Measurements from ENCODE around the gene CNP. TPM values are rescaled to one million over a fixed set of nuclear protein-coding genes. Genes with fewer than 3 reads are reported as not detected.

CNP gene
- total and polyA plus RNA-seq, 2 of the 8 experiments (the other 6 are each of a cell fraction or from before 2014, with no cell fraction given), result 21.9 to 60.6 TPM

- Histone ChIP-seq H3K36me3 (ENCODE audit: control insufficient read depth in 2 of 4, insufficient read depth in 4 of 4, low read length in 3 of 4) (peaks cover 0 to 3% (median 0%) of the 10 kb centered on the region in 4 experiments; a peak in 2 of 8 replicates), H3K9me3 (ENCODE audit: insufficient read depth in 2 of 2, low read depth in 1 of 2, low read length in 1 of 2) (no peaks in the 10 kb centered on the region), H3K23me2 (ENCODE audit: low read depth, low read length) (0 out of 2 replicates have a peak, but pooled peaks cover 2% of the 10 kb centered on the region), H3K9ac (replicated peaks in 1 of 4; ENCODE audit: extremely low read depth in 1 of 4, low read depth in 3 of 4, low read length in 3 of 4) (no peak overlapping the region), H4K20me1 (replicated peaks in 1 of 2; ENCODE audit: control insufficient read depth in 1 of 2, insufficient read depth in 2 of 2, low read length in 2 of 2) (no peaks in the 10 kb centered on the region), H3K56ac (replicated peaks; ENCODE audit: insufficient read length, low read depth, low read length) (no peak overlapping the region), H3K27me3 (replicated peaks in 1 of 4; ENCODE audit: control insufficient read depth in 3 of 4, extremely low read depth in 1 of 4, insufficient read depth in 3 of 4, low read length in 3 of 4) (no peaks in the 10 kb centered on the region), H3K4me2 (ENCODE audit: insufficient read depth in 1 of 2, low read depth in 2 of 2, low read length in 2 of 2) (no peak overlapping the region), H3K27ac (ENCODE audit: low read depth, low read length) (no peak overlapping the region), H2BK12ac (ENCODE audit: low read depth, low read length) (no peak overlapping the region), H2BK5ac (ENCODE audit: low read depth, low read length) (no peak overlapping the region), H2AK5ac (ENCODE audit: low read depth, low read length) (no peak overlapping the region), H3K79me1 (ENCODE audit: low read depth, low read length) (no peaks in the 10 kb centered on the region), H3K18ac (ENCODE audit: extremely low read depth, low read length) (no peak overlapping the region), H3K4me1 (replicated peaks in 1 of 4; ENCODE audit: control insufficient read depth in 3 of 4, insufficient read depth in 4 of 4, low read length in 3 of 4) (no peaks in the 10 kb centered on the region), H2BK120ac (replicated peaks; ENCODE audit: low read depth, low read length) (no peak overlapping the region), H2BK20ac (ENCODE audit: low read length) (no peak overlapping the region), H3K4ac (replicated peaks; ENCODE audit: insufficient read length, low read depth, low read length) (no peak overlapping the region), H2AFZ (ENCODE audit: low read length) (no peak overlapping the region), H4K91ac (replicated peaks; ENCODE audit: insufficient read length, low read length) (no peak overlapping the region), H3K79me2 (ENCODE audit: control insufficient read depth in 1 of 2, insufficient read depth in 2 of 2, low read length in 2 of 2) (no peaks in the 10 kb centered on the region), H4K8ac (ENCODE audit: extremely low read depth, insufficient read depth, low read length) (no peak overlapping the region), H2BK15ac (ENCODE audit: low read length) (no peak overlapping the region), H3K4me3 (ENCODE audit: extremely low read depth in 1 of 4, insufficient read depth in 2 of 4, low read depth in 3 of 4, low read length in 4 of 4) (no peak overlapping the region), H3K23ac (ENCODE audit: insufficient read length) (no peak overlapping the region), H4K5ac (ENCODE audit: insufficient read length, low read depth, low read length) (no peak overlapping the region), H3K14ac (ENCODE audit: insufficient read length) (no peak overlapping the region)
- no peak for TF ChIP-seq POLR2A (IDR thresholded peaks at IDR 0.05; ENCODE audit: control extremely low read depth in 1 of 2, low read depth in 2 of 2, low read length in 2 of 2)
- no peak for TF ChIP-seq SUZ12 (IDR thresholded peaks at IDR 0.05; ENCODE audit: low read length)
- TF ChIP-seq ASH2L (IDR thresholded peaks at IDR 0.05; ENCODE audit: low read length), result no peak
- no peak for TF ChIP-seq EP300 (IDR thresholded peaks at IDR 0.05; ENCODE audit: borderline replicate concordance in 1 of 2, low read depth in 2 of 2, low read length in 2 of 2)
- TF ChIP-seq CTCF (IDR thresholded peaks at IDR 0.05; ENCODE audit: control extremely low read depth in 1 of 3, insufficient read depth in 1 of 3, low read depth in 1 of 3, low read length in 3 of 3), result no peak
- no peak for TF ChIP-seq CEBPB (IDR thresholded peaks at IDR 0.05; ENCODE audit: low read depth, low read length)
- peak; percentile 49 for TF ChIP-seq NANOG (IDR thresholded peaks at IDR 0.05; ENCODE audit: insufficient read depth, low read depth, low read length, poor library complexity, severe bottlenecking)
- TF ChIP-seq RAD21 (IDR thresholded peaks at IDR 0.05 in 1 of 2, conservative IDR thresholded peaks at IDR 0.05 in 1 of 2; ENCODE audit: low read depth in 2 of 2, low read length in 2 of 2), result no peak
- no peak for TF ChIP-seq SIN3A (conservative IDR thresholded peaks at IDR 0.05 in 1 of 2, IDR thresholded peaks at IDR 0.05 in 1 of 2; ENCODE audit: low read depth in 1 of 2, low read length in 2 of 2)
- CTCF ChIA-PET (ENCODE audit: partially characterized antibody), result interaction anchor here (0.9 to 2.3 kb wide), 6 partner anchors 10 to 131 kb away, joined by 3 to 15 read pairs (median 5); no protein-coding TSS in a partner anchor
- no peak for DNase-seq (ENCODE audit: low read depth in 1 of 2, low spot score in 2 of 2)
- no peak for FAIRE-seq
- 95% methylated on average over 6 of the region's 6 CpGs; no CpG with 5 or more reads in 1 of the 2 experiments for WGBS, 2 experiments (ENCODE audit: extremely low coverage in 1 of 2, insufficient coverage in 1 of 2, insufficient read length in 1 of 2, insufficient replicate concordance in 2 of 2, low coverage in 1 of 2, low lambda C conversion rate in 2 of 2, missing lambda C conversion rate in 1 of 2)
- POLR2A ChIA-PET (ENCODE audit: partially characterized antibody), result interaction anchor here (1.0 to 1.4 kb wide), 4 partner anchors 9 to 24 kb away, joined by 3 to 6 read pairs (median 5); partner anchors contain the start of gene ACLY
Measured at GRCh38 chr17:41935641-41936040, 31.0 kb upstream of the CNP start.

All from H1 (cell line).